ENCODE measurements around the gene RETREG3.

DNA sequence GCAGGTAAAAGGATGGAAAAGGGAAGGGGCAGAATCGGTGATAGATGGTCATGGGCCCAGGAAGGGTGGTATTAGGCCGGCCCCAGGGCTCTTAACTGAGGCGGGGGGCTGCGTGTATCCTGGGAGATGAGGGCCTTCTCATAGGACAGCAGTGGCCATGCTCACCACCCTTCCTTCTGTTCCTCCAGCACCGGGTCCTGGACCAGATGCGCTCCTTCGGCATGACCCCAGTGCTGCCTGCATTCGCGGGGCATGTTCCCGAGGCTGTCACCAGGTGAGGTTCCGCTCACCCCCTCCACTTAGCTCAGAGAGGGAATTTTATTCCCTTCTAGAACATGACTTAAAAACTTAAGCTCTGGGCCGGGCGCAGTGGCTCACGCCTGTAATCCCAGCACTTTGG is 70.7 kb downstream of the RETREG3 start:
- no peak for TF ChIP-seq GATA2 (IDR thresholded peaks at IDR 0.05; ENCODE audit: low read depth, low read length)
- no peak for TF ChIP-seq GATA3 (IDR thresholded peaks at IDR 0.05; ENCODE audit: low read depth, low read length)

Data from SH-SY5Y (cell line).